ENCODE data around the gene CDH22.

DNA sequence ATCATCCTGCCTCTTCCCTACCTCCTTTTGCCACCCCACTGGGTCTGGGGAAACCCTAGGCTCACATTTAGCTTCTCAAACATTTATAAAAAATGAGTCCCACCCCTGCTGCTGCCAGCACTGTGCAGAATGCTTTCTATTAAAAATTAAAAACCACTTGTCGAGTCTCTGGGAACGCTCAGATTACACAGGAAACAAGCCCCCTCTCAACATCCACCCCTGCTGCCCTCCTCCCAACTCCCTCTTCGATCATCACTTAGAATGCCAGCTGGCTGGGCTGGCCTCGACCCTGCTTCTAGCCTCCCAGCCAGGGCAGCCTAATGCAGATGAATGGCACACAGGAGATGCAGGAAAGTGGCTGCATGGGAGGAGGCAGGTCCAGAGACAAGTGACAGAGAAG lies 75.8 kb downstream of the CDH22 start:
- TF ChIP-seq, protein P1, sequence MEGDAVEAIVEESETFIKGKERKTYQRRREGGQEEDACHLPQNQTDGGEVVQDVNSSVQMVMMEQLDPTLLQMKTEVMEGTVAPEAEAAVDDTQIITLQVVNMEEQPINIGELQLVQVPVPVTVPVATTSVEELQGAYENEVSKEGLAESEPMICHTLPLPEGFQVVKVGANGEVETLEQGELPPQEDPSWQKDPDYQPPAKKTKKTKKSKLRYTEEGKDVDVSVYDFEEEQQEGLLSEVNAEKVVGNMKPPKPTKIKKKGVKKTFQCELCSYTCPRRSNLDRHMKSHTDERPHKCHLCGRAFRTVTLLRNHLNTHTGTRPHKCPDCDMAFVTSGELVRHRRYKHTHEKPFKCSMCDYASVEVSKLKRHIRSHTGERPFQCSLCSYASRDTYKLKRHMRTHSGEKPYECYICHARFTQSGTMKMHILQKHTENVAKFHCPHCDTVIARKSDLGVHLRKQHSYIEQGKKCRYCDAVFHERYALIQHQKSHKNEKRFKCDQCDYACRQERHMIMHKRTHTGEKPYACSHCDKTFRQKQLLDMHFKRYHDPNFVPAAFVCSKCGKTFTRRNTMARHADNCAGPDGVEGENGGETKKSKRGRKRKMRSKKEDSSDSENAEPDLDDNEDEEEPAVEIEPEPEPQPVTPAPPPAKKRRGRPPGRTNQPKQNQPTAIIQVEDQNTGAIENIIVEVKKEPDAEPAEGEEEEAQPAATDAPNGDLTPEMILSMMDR (conservative IDR thresholded peaks at IDR 0.05 in 1 of 2, IDR thresholded peaks at IDR 0.05 in 1 of 2; ENCODE audit: low read depth in 1 of 2, low read length in 2 of 2), result no peak
- TF ChIP-seq EZH2 (IDR thresholded peaks at IDR 0.05; ENCODE audit: low read length, missing control alignments), result no peak
